Stomach (tissue), 4 donors: ENCODE measurements around the gene ADH5.

ENCODE experiments used
- CTCF ChIP-seq, 7 experiments: fragments of 450-650 bp in 4 of 7; fragments of 200-600 bp in 3 of 7; sonication (generic) in 3 of 7; IDR thresholded peaks; one replicate each; pipeline ENCODE4 v1.5.1; 2016 to 2019; ENCODE audit warnings: antibody characterized with exemption in 7 of 7, control low read depth in 2 of 7, mild to moderate bottlenecking in 1 of 7
- EP300 ChIP-seq: sonication (generic); formaldehyde crosslinking; IDR thresholded peaks from one replicate; pipeline ENCODE4 v1.6.1; 2017; ENCODE audit warnings: antibody characterized with exemption

- TF ChIP-seq EP300 (no peak), CTCF (IDR thresholded peaks at IDR 0.05) (no peak)
Observed at GRCh38 chr4:99120501-99120900, 31.9 kb upstream of the ADH5 start.
